GM10847 (cell line): Measurements from ENCODE around the gene PLEKHO2.

Experiments used
- POLR2A ChIP-seq: IDR thresholded peaks from 2 replicates; pipeline ENCODE4 v1.6.1; 2011; ENCODE audit not compliant: insufficient read length; ENCODE audit errors: extremely low read depth

The PLEKHO2 gene

GRCh38 chr15:64847448-64847847 lies 5.7 kb downstream of the PLEKHO2 start:
- no peak for TF ChIP-seq POLR2A

- no peak for TF ChIP-seq POLR2A
Measured at GRCh38 chr15:64847876-64848716, 6.4 kb downstream of the PLEKHO2 start.

GRCh38 chr15:64850778-64851502 lies 9.2 kb downstream of the PLEKHO2 start:
- no peak for TF ChIP-seq POLR2A

- TF ChIP-seq POLR2A = no peak
Measured at GRCh38 chr15:64851503-64851840, 9.8 kb downstream of the PLEKHO2 start.

GRCh38 chr15:64854041-64854440 lies 12.3 kb downstream of the PLEKHO2 start:
- no peak for TF ChIP-seq POLR2A

- TF ChIP-seq POLR2A = no peak
Measured at GRCh38 chr15:64854526-64854925, 12.8 kb downstream of the PLEKHO2 start.

GRCh38 chr15:64855205-64855975 lies 13.7 kb downstream of the PLEKHO2 start:
- no peak for TF ChIP-seq POLR2A

- no peak for TF ChIP-seq POLR2A
Measured at GRCh38 chr15:64856429-64857145, 14.9 kb downstream of the PLEKHO2 start.

GRCh38 chr15:64857421-64857820 lies 15.7 kb downstream of the PLEKHO2 start:
- TF ChIP-seq POLR2A = no peak

- TF ChIP-seq POLR2A = no peak
Measured at GRCh38 chr15:64858021-64858575, 16.4 kb downstream of the PLEKHO2 start.

GRCh38 chr15:64859226-64859625 lies 17.5 kb downstream of the PLEKHO2 start:
- TF ChIP-seq POLR2A = no peak

GRCh38 chr15:64861331-64861730 lies 19.6 kb downstream of the PLEKHO2 start:
- no peak for TF ChIP-seq POLR2A

GRCh38 chr15:64861960-64862359 lies 20.2 kb downstream of the PLEKHO2 start:
- no peak for TF ChIP-seq POLR2A

- no peak for TF ChIP-seq POLR2A
Measured at GRCh38 chr15:64862408-64862807, 20.7 kb downstream of the PLEKHO2 start.

- TF ChIP-seq POLR2A = no peak
Measured at GRCh38 chr15:64864068-64864467, 22.4 kb downstream of the PLEKHO2 start.
